ENCODE data around the gene CLEC7A.

- TF ChIP-seq CTCF (conservative IDR thresholded peaks at IDR 0.05; ENCODE audit: low read length) = peak; percentile 58
- no peak for TF ChIP-seq EZH2phosphoT487 (IDR thresholded peaks at IDR 0.05; ENCODE audit: borderline replicate concordance)
Observed at GRCh38 chr12:10153271-10154144, 23.5 kb upstream of the CLEC7A start.
